Peyer's patch (tissue), 4 donors: Measurements from ENCODE around the gene ARF4. TPM values are rescaled to one million over a fixed set of nuclear protein-coding genes. Genes with fewer than 3 reads are reported as not detected.
"Not testable (repeated sequence)": the region's sequence is repeated elsewhere in the genome, so short reads cannot be mapped to it uniquely, and the experiment has no call there.

Experiments
- DNase-seq, 3 donors: peaks; one replicate each; pipeline ENCODE4 v3.0.0-alpha.2; 2017 to 2019
- H3K27ac ChIP-seq, 4 donors: fragments of 200-600 bp; sonication (generic); one replicate each; pipeline ENCODE4 v1.5.1; 2016 to 2019
- H3K27me3 ChIP-seq, 2 donors: fragments of 200-600 bp; sonication (generic); one replicate each; pipeline ENCODE4 v1.5.1; 2019
- H3K36me3 ChIP-seq, 3 donors: fragments of 200-600 bp; sonication (generic); one replicate each; pipeline ENCODE4 v1.5.1; 2016 to 2019
- H3K4me1 ChIP-seq, 4 donors: fragments of 200-600 bp; sonication (generic); one replicate each; pipeline ENCODE4 v1.5.1; 2016 to 2019
- H3K4me3 ChIP-seq, 4 donors: fragments of 200-600 bp; sonication (generic); 1 replicate in 3 of 4; 2 replicates in 1 of 4; pipeline ENCODE4 v1.5.1; 2016 to 2019; ENCODE audit warnings: mild to moderate bottlenecking in 1 of 4
- H3K9me3 ChIP-seq, 4 donors: fragments of 200-600 bp; sonication (generic); one replicate each; pipeline ENCODE4 v1.5.1; 2016 to 2019; ENCODE audit warnings: mild to moderate bottlenecking in 1 of 4
- CTCF ChIP-seq, 6 experiments: fragments of 450-650 bp in 4 of 6; fragments of 200-600 bp in 2 of 6; sonication (generic) in 1 of 6; IDR thresholded peaks; one replicate each; pipeline ENCODE4 v1.5.1; 2017 to 2019; ENCODE audit warnings: antibody characterized with exemption in 6 of 6, mild to moderate bottlenecking in 3 of 6, moderate library complexity in 1 of 6
- POLR2A ChIP-seq, 2 donors: fragments of 450-650 bp; IDR thresholded peaks; one replicate each; pipeline ENCODE4 v1.5.1; 2017; ENCODE audit warnings: antibody characterized with exemption in 2 of 2, mild to moderate bottlenecking in 2 of 2, moderate library complexity in 2 of 2
- total RNA-seq, 4 donors: library from RNA; depleted of rRNA; stranded (reverse); fragments of >200 nt; gene quantifications; one replicate each; pipeline ENCODE4 v1.1.0, GENCODE V29; 2016

The ARF4 gene
- total RNA-seq, 4 donors from 2014 or later: 35.4 to 128 (median 82.9) TPM

- Histone ChIP-seq H3K9me3 (no peaks in the 10 kb centered on the region), H3K27me3 (no peaks in the 10 kb centered on the region), H3K27ac (no peak overlapping the region), H3K4me3 (no peak overlapping the region), H3K36me3 (peaks cover 0 to 73% (median 0%) of the 10 kb centered on the region in 3 donors), H3K4me1 (no peaks in the 10 kb centered on the region)
- no peak for DNase-seq
- TF ChIP-seq POLR2A (IDR thresholded peaks at IDR 0.05) (no peak), CTCF (IDR thresholded peaks at IDR 0.05) (no peak)
These were observed 27.7 kb upstream of the ARF4 start for GRCh38 chr3:57624801-57625200.

GRCh38 chr3:57622362-57622761, 25.2 kb upstream of the ARF4 start:
- Histone ChIP-seq H3K27me3 (no peaks in the 10 kb centered on the region), H3K9me3 (no peaks in the 10 kb centered on the region), H3K4me3 (no peak overlapping the region), H3K27ac (no peak overlapping the region), H3K36me3 (peaks cover 0 to 49% (median 0%) of the 10 kb centered on the region in 3 donors), H3K4me1 (no peaks in the 10 kb centered on the region)
- DNase-seq: no peak
- no peak for TF ChIP-seq POLR2A (IDR thresholded peaks at IDR 0.05)
- TF ChIP-seq CTCF (IDR thresholded peaks at IDR 0.05): no peak

- H3K4me1 ChIP-seq: no peaks in the 10 kb centered on the region
- DNase-seq: no peak
- no peaks in the 10 kb centered on the region for H3K27me3 ChIP-seq
- H3K27ac ChIP-seq: no peak overlapping the region
- peaks cover 0 to 4% (median 0%) of the 10 kb centered on the region in 3 donors for H3K36me3 ChIP-seq
- H3K9me3 ChIP-seq: no peaks in the 10 kb centered on the region
- TF ChIP-seq CTCF (IDR thresholded peaks at IDR 0.05) (no peak), POLR2A (IDR thresholded peaks at IDR 0.05) (no peak)
- no peak overlapping the region for H3K4me3 ChIP-seq
These were observed 20.6 kb upstream of the ARF4 start for GRCh38 chr3:57617739-57618138.

- no peaks in the 10 kb centered on the region for H3K4me1 ChIP-seq
- TF ChIP-seq CTCF (IDR thresholded peaks at IDR 0.05): no peak
- TF ChIP-seq POLR2A (IDR thresholded peaks at IDR 0.05): no peak
- DNase-seq: no peak
- no peak overlapping the region for H3K27ac ChIP-seq
- H3K36me3 ChIP-seq: no peaks in the 10 kb centered on the region
- no peak overlapping the region for H3K4me3 ChIP-seq
- no peaks in the 10 kb centered on the region for H3K9me3 ChIP-seq
- H3K27me3 ChIP-seq: no peaks in the 10 kb centered on the region
These were observed 19.1 kb upstream of the ARF4 start for GRCh38 chr3:57616233-57616632.

- H3K27ac ChIP-seq, H3K36me3 ChIP-seq, H3K27me3 ChIP-seq, H3K4me1 ChIP-seq, DNase-seq, H3K4me3 ChIP-seq, H3K9me3 ChIP-seq: not testable (repeated sequence)
These were observed 14.7 kb upstream of the ARF4 start for GRCh38 chr3:57611870-57612269.

- H3K4me3 ChIP-seq: no peak overlapping the region
- DNase-seq: no peak
- no peaks in the 10 kb centered on the region for H3K4me1 ChIP-seq
- no peaks in the 10 kb centered on the region for H3K36me3 ChIP-seq
- H3K27me3 ChIP-seq: no peaks in the 10 kb centered on the region
- no peak for TF ChIP-seq CTCF (IDR thresholded peaks at IDR 0.05)
- no peaks in the 10 kb centered on the region for H3K9me3 ChIP-seq
- H3K27ac ChIP-seq: no peak overlapping the region
These were observed 8.5 kb upstream of the ARF4 start for GRCh38 chr3:57605683-57606082.
